HG03521 (cell line): ENCODE results near the gene GEMIN7.

Experiments used
- ATAC-seq: cut with Tn5 transposase; IDR thresholded peaks from one replicate; pipeline ENCODE4 v1.9.1; 2021; ENCODE audit warnings: mild to moderate bottlenecking, moderate library complexity; ENCODE audit not compliant: unreplicated experiment

GEMIN7 gene

GRCh38 chr19:45082170-45082569 lies 3.1 kb downstream of the GEMIN7 start:
- no peak for ATAC-seq

- no peak for ATAC-seq
Observed at GRCh38 chr19:45086480-45086879, 7.4 kb downstream of the GEMIN7 start.

- no peak for ATAC-seq
Observed at GRCh38 chr19:45087531-45087930, 8.5 kb downstream of the GEMIN7 start.

GRCh38 chr19:45090034-45090433 lies 11.0 kb downstream of the GEMIN7 start:
- no peak for ATAC-seq

- ATAC-seq: no peak
Observed at GRCh38 chr19:45090606-45091005, 11.5 kb downstream of the GEMIN7 start.

- ATAC-seq: peak; percentile 56
Observed at GRCh38 chr19:45091031-45091923, 12.2 kb downstream of the GEMIN7 start.

GRCh38 chr19:45092747-45093678 lies 14.0 kb downstream of the GEMIN7 start, which contains the start of gene PPP1R37:
Gene PPP1R37 (plus strand): TSS chr19:45093179. CDS start chr19:45093326, 147 bp downstream.
- ATAC-seq: peak; percentile 54

- no peak for ATAC-seq
Observed at GRCh38 chr19:45094137-45094536, 15.1 kb downstream of the GEMIN7 start.

GRCh38 chr19:45094707-45095106 lies 15.6 kb downstream of the GEMIN7 start:
- ATAC-seq: no peak

GRCh38 chr19:45095496-45096413 lies 16.7 kb downstream of the GEMIN7 start:
- ATAC-seq: no peak

GRCh38 chr19:45096700-45097099 lies 17.6 kb downstream of the GEMIN7 start:
- no peak for ATAC-seq

- ATAC-seq: no peak
Observed at GRCh38 chr19:45097450-45097775, 18.4 kb downstream of the GEMIN7 start.

GRCh38 chr19:45097776-45098520 lies 18.9 kb downstream of the GEMIN7 start:
- no peak for ATAC-seq

GRCh38 chr19:45098521-45099466 lies 19.7 kb downstream of the GEMIN7 start:
- no peak for ATAC-seq

GRCh38 chr19:45099467-45100191 lies 20.6 kb downstream of the GEMIN7 start:
- ATAC-seq: no peak

- ATAC-seq: no peak
Observed at GRCh38 chr19:45100201-45100600, 21.1 kb downstream of the GEMIN7 start.

GRCh38 chr19:45100846-45101252 lies 21.8 kb downstream of the GEMIN7 start:
- no peak for ATAC-seq

- ATAC-seq: no peak
Observed at GRCh38 chr19:45101806-45102205, 22.7 kb downstream of the GEMIN7 start.
